Adipose tissue (tissue), 3 donors: ENCODE data around the gene CUBN. TPM values are rescaled to one million over a fixed set of nuclear protein-coding genes. Genes with fewer than 3 reads are reported as not detected.

Source experiments
- H3K27ac ChIP-seq: one replicate; pipeline ENCODE4 v1.5.1; 2013; ENCODE audit warnings: low read depth, low read length
- WGBS, 3 donors: extraction: QIAGEN DNeasy Blood & Tissue Kit; methylation state at CpG; one replicate each; pipeline ENCODE4 v1.1.7; 2013; 5-methylcytosine and 5-hydroxymethylcytosine counted together
- polyA plus RNA-seq, 3 donors: library from polyadenylated mRNA; stranded (reverse); fragments of 200-250 nt; gene quantifications; one replicate each; pipeline ENCODE4 v1.2.3, GENCODE V29; 2013
- donor health status: healthy with polysubstance abuse.
- donor health status: Bipolar disorder and iron deficiency.
- donor health status: healthy.

The CUBN gene
- polyA plus RNA-seq, 3 donors: 0.20 to 0.56 (median 0.36) TPM

GRCh38 chr10:17113889-17114540 is 15.6 kb downstream of the CUBN start:
- 51 to 65% (median 54%) methylated on average over 7 of the region's 7 CpGs for WGBS, 3 donors
- no peak overlapping the region for H3K27ac ChIP-seq

GRCh38 chr10:17113346-17113745 is 16.3 kb downstream of the CUBN start:
- 95 to 97% (median 95%) methylated on average over 4 of the region's 4 CpGs for WGBS, 3 donors
- no peak overlapping the region for H3K27ac ChIP-seq

- 62 to 73% (median 64%) methylated on average over 3 of the region's 3 CpGs for WGBS, 3 donors
- no peak overlapping the region for H3K27ac ChIP-seq
These were observed 17.0 kb downstream of the CUBN start for GRCh38 chr10:17112566-17112965.

- WGBS, 3 donors: 87 to 99% (median 95%) methylated on average over 3 of the region's 3 CpGs
These were observed 20.0 kb downstream of the CUBN start for GRCh38 chr10:17109475-17110207.

GRCh38 chr10:17109046-17109445 is 20.6 kb downstream of the CUBN start:
- H3K27ac ChIP-seq: no peak overlapping the region
- WGBS, 3 donors: 85 to 93% (median 88%) methylated on average over 2 of the region's 2 CpGs

More at GRCh38 chr10:17109475-17110207, 20.0 kb downstream of the CUBN start:
- no peak overlapping the region for H3K27ac ChIP-seq

- H3K27ac ChIP-seq: no peak overlapping the region
- WGBS, 3 donors: 70 to 81% (median 72%) methylated on average over 5 of the region's 5 CpGs
These were observed 22.6 kb downstream of the CUBN start for GRCh38 chr10:17106991-17107390.

- no peak overlapping the region for H3K27ac ChIP-seq
These were observed 27.7 kb downstream of the CUBN start for GRCh38 chr10:17101910-17102266.

GRCh38 chr10:17101257-17101909 is 28.2 kb downstream of the CUBN start:
- 64 to 73% (median 68%) methylated on average over 7 of the region's 7 CpGs for WGBS, 3 donors
- no peak overlapping the region for H3K27ac ChIP-seq

GRCh38 chr10:17100586-17100985 is 29.0 kb downstream of the CUBN start:
- 79 to 87% (median 83%) methylated on average over 9 of the region's 9 CpGs for WGBS, 3 donors
- H3K27ac ChIP-seq: no peak overlapping the region

- no peak overlapping the region for H3K27ac ChIP-seq
- 93 to 96% (median 96%) methylated on average over 3 of the region's 3 CpGs for WGBS, 3 donors
These were observed 31.6 kb downstream of the CUBN start for GRCh38 chr10:17098012-17098411.

GRCh38 chr10:17094844-17095243 is 34.8 kb downstream of the CUBN start:
- H3K27ac ChIP-seq: no peak overlapping the region

GRCh38 chr10:17092986-17093803 is 36.4 kb downstream of the CUBN start:
- no peak overlapping the region for H3K27ac ChIP-seq
- 55 to 69% (median 57%) methylated on average over 5 of the region's 5 CpGs for WGBS, 3 donors

- H3K27ac ChIP-seq: no peak overlapping the region
- 83 to 96% (median 93%) methylated on average over 4 of the region's 4 CpGs for WGBS, 3 donors
These were observed 37.2 kb downstream of the CUBN start for GRCh38 chr10:17092216-17092944.

GRCh38 chr10:17088118-17088806 is 41.3 kb downstream of the CUBN start:
- no peak overlapping the region for H3K27ac ChIP-seq
- WGBS, 3 donors: 65 to 89% (median 89%) methylated on average over 5 of the region's 5 CpGs

GRCh38 chr10:17086865-17087367 is 42.7 kb downstream of the CUBN start:
- WGBS, 3 donors: 92 to 97% (median 93%) methylated on average over 3 of the region's 3 CpGs
- H3K27ac ChIP-seq: no peak overlapping the region

GRCh38 chr10:17085011-17085725 is 44.4 kb downstream of the CUBN start:
- WGBS, 3 donors: 51 to 80% (median 61%) methylated on average over 4 of the region's 4 CpGs

GRCh38 chr10:17084258-17084657 is 45.4 kb downstream of the CUBN start:
- WGBS, 3 donors: 78 to 94% (median 93%) methylated on average over 6 of the region's 6 CpGs
- H3K27ac ChIP-seq: no peak overlapping the region

More at GRCh38 chr10:17085011-17085725, 44.4 kb downstream of the CUBN start:
- H3K27ac ChIP-seq: no peak overlapping the region
